GM19240 (cell line): ENCODE measurements around the gene GCNT1.
"Not testable (repeated sequence)": the region's sequence is repeated elsewhere in the genome, so short reads cannot be mapped to it uniquely, and the experiment has no call there.

ENCODE experiments used
- DNase-seq: peaks from one replicate; pipeline ENCODE4 v3.0.0; 2011; ENCODE audit warnings: low spot score; ENCODE audit not compliant: insufficient read length

The GCNT1 gene

GRCh38 chr9:76490249-76490990 lies 31.4 kb downstream of the GCNT1 start:
- DNase-seq = no peak

DNA sequence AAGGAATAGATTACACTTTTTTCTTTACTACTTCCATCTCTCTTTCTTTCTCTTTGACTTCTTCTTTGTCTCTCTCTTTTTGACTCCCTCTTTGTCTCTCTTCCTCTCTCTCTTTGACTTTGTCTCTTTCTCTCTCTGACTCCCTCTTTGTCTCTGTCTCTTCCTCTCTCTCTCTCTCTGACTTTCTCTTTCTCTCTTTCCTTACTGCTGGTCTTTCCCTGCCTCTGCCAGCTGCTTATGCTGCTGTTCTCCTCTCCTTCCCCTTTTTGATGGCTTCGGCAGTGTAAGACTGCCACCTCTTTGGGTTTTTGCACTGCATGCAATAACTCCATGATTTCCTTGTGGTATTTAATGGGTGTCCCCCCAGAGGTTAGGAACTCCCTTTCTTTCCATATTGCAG lies 32.1 kb downstream of the GCNT1 start:
- not testable (repeated sequence) for DNase-seq

DNA sequence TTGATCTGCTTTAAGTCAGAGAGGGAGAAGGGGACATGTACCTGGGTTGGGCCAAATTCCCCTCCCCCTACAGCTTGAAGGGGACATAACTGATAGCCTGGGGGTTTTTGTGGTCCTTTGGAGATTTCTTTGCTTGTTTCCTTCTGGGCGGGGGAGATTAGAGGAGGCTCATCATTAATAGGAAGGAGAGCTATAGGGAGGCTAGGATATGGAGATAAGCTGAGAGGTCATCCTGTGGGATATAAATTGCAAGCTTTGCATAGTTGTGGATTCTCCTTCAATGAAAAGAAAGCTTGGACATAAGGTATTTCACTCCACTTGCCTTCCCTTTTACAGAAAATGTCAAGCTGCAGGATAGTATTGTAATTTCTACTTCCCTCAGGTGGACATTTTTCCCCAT lies 34.5 kb downstream of the GCNT1 start:
- not testable (repeated sequence) for DNase-seq

GRCh38 chr9:76500061-76500460 lies 41.1 kb downstream of the GCNT1 start:
- no peak for DNase-seq

GRCh38 chr9:76502746-76503145 lies 43.8 kb downstream of the GCNT1 start:
- no peak for DNase-seq

- DNase-seq = no peak
Observed at GRCh38 chr9:76510041-76510440, 51.1 kb downstream of the GCNT1 start.

DNA sequence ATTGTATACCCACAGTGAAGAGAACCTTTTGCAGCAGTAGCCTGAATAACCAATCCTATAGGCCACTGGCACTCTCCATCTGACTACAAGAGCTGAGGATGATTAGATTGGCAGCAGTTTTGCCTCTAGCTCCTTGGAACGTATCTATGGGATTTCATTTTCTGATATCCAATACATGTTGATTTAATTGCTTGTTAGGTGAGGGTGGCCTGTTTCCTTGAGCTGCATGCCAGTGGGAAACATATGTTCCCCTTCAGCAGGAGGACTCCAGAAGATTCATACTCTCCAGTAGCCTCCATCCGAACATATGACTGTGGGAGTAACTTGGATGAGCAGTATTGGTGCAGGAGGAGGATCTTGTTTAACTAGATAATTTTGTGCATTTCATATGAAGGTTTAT lies 51.5 kb downstream of the GCNT1 start:
- no peak for DNase-seq

DNA sequence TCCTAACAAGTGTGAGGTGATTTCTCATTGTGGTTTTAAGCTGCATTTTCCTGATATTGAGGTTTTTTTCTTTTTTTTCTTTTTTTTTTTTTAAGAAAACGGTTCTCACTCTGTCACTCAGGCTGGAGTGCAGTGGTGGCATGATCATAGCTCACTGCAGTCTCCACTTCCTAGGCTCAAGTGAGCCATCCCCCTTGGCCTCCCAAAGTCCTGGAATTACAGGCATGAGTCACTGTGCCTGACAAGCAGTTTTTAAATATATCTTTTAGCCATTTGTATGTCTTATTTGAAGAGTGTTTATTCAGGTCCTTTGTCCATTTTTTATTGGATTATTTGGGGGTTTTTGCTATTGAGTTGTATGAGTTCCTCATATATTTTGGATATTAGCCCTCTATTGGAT lies 53.8 kb downstream of the GCNT1 start:
- no peak for DNase-seq

DNA sequence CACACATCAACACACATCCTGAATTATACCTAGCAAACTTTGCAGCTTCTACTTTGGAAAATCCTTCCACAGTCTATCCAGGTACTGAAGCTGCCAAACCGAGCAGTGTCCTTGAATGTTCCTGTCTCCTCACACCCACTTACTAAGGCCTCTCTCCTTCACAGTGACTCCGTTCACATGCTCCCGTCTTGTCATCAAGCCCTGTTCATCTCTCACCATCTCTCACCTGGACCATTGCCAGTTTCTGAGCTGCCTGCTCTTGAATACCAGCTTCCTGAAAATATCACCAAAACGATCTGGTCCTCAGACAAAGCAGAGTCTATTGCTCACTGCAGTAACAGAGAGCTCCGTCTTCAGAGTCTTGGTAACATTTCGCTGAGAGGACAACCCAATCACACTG lies 57.4 kb downstream of the GCNT1 start:
- DNase-seq = no peak

DNA sequence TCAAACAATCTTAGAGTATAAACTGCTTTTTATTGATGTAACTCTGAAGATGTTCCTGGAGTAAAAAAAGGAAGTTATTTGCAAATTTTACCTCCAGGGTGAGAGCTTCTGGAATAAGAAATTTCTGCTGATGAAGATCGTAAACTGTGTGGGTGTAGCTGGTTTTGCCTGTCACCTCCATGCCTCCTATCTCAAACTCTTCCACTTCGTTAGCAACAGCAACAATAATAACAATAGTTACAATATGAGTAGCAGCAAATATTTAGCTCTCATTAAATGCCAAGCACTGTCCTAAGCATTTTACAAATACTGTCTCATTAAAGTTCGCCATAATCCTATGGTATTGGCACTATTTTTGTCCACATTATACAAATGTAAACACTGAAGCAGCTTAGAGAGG lies 57.9 kb downstream of the GCNT1 start:
- DNase-seq = no peak

DNA sequence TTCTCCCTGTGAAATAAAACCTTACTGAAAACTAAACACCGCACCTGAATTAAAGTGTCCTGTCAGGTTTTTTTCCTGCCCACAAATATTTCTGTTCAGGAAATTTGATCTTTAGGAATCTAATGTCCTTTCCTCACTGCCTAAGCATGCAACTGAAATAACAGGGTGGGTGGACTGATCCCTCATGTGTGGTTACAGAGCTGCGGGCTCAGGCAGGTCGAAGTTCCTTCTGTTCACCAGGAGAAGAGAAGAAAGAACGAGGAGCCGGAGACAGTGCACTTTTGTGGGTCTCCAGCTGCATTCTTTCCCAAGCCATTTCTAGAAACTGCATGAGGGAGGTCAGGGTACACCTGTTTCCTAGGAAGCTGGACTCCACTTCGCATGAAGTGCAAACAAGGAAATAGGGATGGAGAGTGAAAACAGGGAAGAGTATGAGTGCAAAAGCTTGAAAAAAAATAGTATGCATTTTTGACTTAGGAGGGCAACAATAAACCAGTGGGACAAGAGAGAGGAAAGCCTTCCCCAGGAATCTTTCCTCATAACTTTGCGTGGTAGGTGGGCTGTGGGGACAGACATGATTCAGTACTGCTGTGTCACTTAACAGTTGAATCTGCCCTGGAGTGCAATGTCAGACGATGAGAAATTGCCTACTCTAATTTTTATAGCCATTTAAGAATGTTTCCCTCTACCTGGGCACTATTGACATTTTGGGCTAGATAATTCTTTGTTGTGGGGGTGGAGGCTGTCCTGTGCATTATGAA lies 60.3 kb downstream of the GCNT1 start:
- DNase-seq = no peak

DNA sequence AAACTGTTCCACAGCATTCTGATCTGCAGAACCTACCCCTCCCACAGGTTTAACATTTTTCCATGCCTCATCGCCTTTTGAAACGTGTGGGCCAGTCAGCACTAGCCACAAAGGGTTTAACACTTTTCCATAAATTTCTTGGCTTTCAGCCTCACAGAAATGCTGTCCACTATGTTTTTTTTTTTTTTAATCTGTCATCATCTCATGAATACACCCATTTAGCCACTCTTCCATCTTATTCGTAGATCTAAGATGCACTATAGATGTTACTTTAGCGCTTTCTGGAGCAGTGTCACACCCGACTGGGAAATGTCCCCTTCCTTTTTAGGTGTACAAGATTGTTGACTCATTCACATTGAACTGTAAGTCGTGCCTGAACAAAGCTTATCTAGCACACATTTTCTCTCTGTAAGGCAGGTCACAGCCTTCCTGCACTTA lies 62.3 kb downstream of the GCNT1 start:
- DNase-seq = no peak

GRCh38 chr9:76521906-76522305 lies 62.9 kb downstream of the GCNT1 start:
- no peak for DNase-seq

DNA sequence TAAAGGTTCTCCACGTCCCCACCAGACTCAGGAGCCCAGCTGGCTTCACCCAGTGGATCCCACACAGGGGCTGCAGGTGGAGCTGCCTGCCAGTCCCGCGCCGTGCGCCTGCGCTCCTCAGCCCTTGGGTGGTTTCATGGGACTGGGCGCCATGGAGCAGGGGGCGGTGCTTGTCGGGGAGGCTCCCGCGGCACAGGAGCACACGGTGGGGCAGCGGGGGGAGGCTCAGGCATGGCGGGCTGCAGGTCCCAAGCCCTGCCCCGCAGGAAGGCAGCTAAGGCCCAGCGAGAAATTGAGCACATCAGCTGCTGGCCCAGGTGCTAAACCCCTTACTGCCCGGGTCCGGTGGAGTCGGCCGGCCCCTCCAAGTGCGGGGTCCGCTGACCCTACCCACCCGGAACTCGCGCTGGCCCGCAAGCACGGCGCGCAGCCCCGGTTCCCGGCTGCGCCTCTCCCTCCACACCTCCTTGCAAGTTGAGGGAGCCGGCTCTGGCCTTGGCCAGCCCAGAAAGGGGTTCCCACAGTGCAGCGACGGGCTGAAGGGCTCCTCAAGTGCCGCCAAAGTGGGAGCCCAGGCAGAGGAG lies 64.7 kb downstream of the GCNT1 start:
- DNase-seq = not testable (repeated sequence)

- no peak for DNase-seq
Observed at GRCh38 chr9:76525196-76525595, 66.2 kb downstream of the GCNT1 start.

DNA sequence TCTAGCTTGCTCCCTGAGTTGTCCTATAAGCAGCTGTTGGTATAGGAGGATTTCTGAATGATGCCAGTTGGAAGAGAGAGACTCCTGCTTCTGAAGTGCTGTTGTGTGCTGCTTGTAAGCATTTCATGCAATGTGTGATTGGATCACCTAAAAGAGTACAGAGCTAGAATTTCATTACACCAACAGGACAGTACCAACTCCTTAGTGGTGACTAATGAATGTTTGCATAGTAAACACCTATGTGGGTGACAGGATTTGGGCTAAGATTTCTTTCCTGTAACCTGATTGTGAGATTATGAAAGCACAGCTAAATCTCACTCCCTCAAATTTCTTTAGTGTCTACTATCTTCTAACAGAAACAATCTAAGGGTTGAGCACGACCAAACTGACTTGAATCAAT lies 67.0 kb downstream of the GCNT1 start:
- DNase-seq = no peak

GRCh38 chr9:76528056-76528455 lies 69.1 kb downstream of the GCNT1 start:
- DNase-seq = no peak

DNA sequence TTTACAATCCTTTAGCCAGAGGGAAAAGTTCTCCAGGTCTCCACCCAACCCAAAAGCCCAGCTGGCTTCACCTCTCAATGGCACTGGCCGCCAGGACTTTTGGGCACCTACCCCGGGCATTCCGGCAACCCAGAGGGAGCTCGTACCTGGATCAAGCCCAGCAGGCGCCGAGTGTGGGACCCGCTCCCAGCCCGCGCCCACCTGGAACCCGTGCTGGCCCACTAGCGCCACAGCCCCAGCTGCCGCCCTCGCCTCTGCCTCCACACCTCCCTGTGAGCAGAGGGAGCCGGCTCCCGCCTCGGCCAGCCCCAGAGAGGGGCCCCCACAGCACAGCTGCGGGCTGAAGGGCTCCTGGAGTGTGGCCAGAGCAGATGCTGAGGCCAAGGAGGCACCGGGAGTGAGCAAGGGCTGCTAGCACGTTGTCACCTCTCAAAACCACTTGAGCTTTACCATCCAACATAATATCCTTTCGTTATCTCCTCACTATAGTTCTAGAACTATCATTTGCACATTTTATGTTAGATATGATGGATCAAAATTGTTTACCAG lies 69.7 kb downstream of the GCNT1 start:
- no peak for DNase-seq

DNA sequence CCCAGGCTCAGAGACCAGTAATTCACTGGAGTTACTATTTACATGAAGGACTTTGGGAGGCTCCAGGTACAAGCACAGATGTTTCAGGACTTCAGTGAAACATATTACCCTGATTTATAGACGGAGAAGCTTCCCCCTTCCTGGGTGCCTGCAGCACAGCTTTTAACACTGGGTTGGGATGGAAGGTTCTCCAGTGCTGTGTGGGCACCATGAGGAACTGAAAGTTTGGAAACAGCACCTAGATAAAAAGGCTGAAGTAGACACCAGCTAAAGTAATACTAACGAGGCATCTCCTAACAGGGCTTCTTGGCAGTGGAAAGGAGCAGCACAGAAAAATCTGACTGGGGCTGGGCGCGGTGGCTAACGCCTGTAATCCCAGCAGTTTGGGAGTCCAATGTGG lies 70.7 kb downstream of the GCNT1 start:
- DNase-seq = no peak

GRCh38 chr9:76530458-76531110 lies 71.6 kb downstream of the GCNT1 start:
- DNase-seq = no peak

DNA sequence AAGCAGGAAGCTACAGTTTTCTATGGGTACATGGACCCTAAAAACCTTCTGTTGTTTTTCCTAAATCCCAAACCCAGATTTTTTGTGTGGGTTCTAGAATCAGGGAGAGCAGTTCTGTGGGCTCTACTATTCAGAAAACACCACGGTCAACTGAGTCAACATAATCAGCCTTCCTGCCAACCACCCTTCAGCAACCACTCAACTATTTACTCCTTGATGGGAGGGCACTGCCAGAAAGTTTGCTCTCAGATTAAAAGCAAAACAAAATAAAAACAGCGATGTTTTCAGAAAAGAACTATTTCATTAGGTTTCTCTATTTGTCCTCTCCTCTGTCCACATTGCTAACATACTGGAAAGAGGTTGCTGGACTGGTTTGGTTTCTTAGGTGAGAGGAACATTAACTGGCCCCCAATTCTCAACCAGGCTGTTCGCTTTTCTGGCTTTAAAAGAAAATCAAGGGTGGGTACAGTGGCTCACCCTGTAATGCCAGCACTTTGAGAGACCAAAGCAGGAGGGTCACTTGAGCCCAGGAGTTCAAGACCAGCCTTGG lies 72.3 kb downstream of the GCNT1 start:
- no peak for DNase-seq
